Measurements from ENCODE around the gene NDUFS6.

The NDUFS6 gene

GRCh38 chr5:1820381-1820780, 19.2 kb downstream of the NDUFS6 start:
- DNase-seq (ENCODE audit: low read depth in 1 of 2, low spot score in 1 of 2), result no peak
- H3K27me3 ChIP-seq (ENCODE audit: insufficient read depth, poor library complexity, severe bottlenecking), result no peaks in the 10 kb centered on the region
- H3K4me3 ChIP-seq (replicated peaks; ENCODE audit: insufficient read depth, low read length), result no peak overlapping the region
- H3K27ac ChIP-seq (replicated peaks), result no peak overlapping the region
- no peak for TF ChIP-seq GABPA (IDR thresholded peaks at IDR 0.05; ENCODE audit: low read depth)
- TF ChIP-seq, protein P1, sequence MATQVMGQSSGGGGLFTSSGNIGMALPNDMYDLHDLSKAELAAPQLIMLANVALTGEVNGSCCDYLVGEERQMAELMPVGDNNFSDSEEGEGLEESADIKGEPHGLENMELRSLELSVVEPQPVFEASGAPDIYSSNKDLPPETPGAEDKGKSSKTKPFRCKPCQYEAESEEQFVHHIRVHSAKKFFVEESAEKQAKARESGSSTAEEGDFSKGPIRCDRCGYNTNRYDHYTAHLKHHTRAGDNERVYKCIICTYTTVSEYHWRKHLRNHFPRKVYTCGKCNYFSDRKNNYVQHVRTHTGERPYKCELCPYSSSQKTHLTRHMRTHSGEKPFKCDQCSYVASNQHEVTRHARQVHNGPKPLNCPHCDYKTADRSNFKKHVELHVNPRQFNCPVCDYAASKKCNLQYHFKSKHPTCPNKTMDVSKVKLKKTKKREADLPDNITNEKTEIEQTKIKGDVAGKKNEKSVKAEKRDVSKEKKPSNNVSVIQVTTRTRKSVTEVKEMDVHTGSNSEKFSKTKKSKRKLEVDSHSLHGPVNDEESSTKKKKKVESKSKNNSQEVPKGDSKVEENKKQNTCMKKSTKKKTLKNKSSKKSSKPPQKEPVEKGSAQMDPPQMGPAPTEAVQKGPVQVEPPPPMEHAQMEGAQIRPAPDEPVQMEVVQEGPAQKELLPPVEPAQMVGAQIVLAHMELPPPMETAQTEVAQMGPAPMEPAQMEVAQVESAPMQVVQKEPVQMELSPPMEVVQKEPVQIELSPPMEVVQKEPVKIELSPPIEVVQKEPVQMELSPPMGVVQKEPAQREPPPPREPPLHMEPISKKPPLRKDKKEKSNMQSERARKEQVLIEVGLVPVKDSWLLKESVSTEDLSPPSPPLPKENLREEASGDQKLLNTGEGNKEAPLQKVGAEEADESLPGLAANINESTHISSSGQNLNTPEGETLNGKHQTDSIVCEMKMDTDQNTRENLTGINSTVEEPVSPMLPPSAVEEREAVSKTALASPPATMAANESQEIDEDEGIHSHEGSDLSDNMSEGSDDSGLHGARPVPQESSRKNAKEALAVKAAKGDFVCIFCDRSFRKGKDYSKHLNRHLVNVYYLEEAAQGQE (IDR thresholded peaks at IDR 0.05; ENCODE audit: insufficient replicate concordance, low read depth), result no peak
- no peak for TF ChIP-seq CTCF (IDR thresholded peaks at IDR 0.05; ENCODE audit: insufficient read depth, low read length)
- TF ChIP-seq SPI1 (IDR thresholded peaks at IDR 0.05; ENCODE audit: borderline replicate concordance, low read depth), result no peak
- TF ChIP-seq POLR2AphosphoS5 (IDR thresholded peaks at IDR 0.05; ENCODE audit: low read depth), result no peak

GRCh38 chr5:1820926-1821325, 19.7 kb downstream of the NDUFS6 start:
- no peak for DNase-seq (ENCODE audit: low read depth in 1 of 2, low spot score in 1 of 2)
- TF ChIP-seq GABPA (IDR thresholded peaks at IDR 0.05; ENCODE audit: low read depth), result no peak
- no peak for TF ChIP-seq SPI1 (IDR thresholded peaks at IDR 0.05; ENCODE audit: borderline replicate concordance, low read depth)
- no peak for TF ChIP-seq CTCF (IDR thresholded peaks at IDR 0.05; ENCODE audit: insufficient read depth, low read length)
- TF ChIP-seq, protein P1 (IDR thresholded peaks at IDR 0.05; ENCODE audit: insufficient replicate concordance, low read depth), result no peak
- no peak for TF ChIP-seq POLR2AphosphoS5 (IDR thresholded peaks at IDR 0.05; ENCODE audit: low read depth)
- no peak overlapping the region for H3K4me3 ChIP-seq (replicated peaks; ENCODE audit: insufficient read depth, low read length)
- H3K27me3 ChIP-seq (ENCODE audit: insufficient read depth, poor library complexity, severe bottlenecking), result no peaks in the 10 kb centered on the region
- H3K27ac ChIP-seq (replicated peaks), result no peak overlapping the region

DNA sequence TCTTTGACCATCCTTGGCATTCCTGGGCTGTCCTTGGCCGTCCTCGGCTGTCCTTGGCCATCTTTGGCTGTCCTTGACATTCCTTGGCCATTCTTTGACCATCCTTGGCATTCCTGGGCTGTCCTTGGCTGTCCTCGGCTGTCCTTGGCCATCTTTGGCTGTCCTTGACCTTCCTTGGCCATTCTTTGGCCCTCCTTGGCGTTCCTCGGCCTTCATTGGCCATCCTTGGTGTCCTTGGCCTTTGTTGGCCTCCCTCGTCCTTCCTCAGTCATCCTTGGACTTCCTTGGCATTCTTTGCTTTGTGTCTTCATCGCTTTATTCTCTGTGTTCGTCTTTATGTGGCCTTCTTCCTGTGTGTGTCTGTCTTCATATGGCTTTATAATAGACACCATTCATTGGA, 20.7 kb downstream of the NDUFS6 start:
- DNase-seq (ENCODE audit: low read depth in 1 of 2, low spot score in 1 of 2), result no peak
- TF ChIP-seq SPI1 (IDR thresholded peaks at IDR 0.05; ENCODE audit: borderline replicate concordance, low read depth) (no peak), GABPA (IDR thresholded peaks at IDR 0.05; ENCODE audit: low read depth) (no peak), POLR2AphosphoS5 (IDR thresholded peaks at IDR 0.05; ENCODE audit: low read depth) (no peak), CTCF (IDR thresholded peaks at IDR 0.05; ENCODE audit: insufficient read depth, low read length) (no peak)
- TF ChIP-seq, protein P1 (IDR thresholded peaks at IDR 0.05; ENCODE audit: insufficient replicate concordance, low read depth), result no peak
- Histone ChIP-seq H3K27ac (replicated peaks) (no peak overlapping the region), H3K27me3 (ENCODE audit: insufficient read depth, poor library complexity, severe bottlenecking) (no peaks in the 10 kb centered on the region), H3K4me3 (replicated peaks; ENCODE audit: insufficient read depth, low read length) (no peak overlapping the region)

All from HL-60 (cell line).